ENCODE data around the gene TCERG1L.
"Not testable (repeated sequence)": the region's sequence is repeated elsewhere in the genome, so short reads cannot be mapped to it uniquely, and the experiment has no call there.

TCERG1L gene

DNA sequence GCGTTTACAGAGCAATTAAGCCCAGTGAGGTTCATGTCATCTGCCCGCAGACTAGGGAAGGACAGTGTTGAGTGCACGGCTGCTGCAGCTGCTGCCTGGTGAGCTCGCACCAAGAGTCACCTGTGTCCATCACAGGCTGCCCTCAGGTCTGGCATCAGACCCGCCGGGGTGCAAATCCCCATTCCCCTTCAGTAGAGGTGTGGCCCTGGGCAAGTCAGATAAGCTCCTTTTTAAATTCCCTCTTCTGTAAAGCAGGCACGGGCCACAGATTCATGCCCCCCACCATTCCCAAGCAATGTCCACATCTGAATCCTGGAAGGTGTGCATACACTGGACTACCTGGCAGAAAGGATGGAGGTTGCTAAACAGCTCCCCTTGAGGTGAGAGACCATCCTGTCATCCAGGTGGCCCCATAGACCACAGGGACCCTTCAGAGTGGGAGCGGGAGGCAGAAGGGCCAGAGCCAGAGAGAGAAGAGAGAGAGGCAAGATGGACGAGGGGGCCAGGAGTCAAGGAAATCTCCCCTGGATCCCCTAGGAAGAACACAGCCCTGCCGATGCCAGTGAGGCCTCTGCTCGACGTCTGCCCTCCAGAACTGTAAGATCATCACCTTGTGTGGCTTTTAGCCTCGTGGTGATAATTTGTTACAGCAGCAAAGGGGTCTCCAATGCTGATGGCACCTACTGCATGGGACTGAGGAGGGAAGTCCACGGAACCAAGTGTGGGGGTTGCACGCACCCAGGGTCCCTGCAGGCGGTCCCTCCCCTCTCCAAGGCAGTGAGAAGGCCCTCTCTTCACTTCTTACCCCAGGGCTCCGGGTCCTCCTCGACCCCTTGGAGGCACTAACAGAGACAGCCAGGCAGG lies 168.8 kb downstream of the TCERG1L start:
- DNase-seq (ENCODE audit: low read depth) = no peak

- DNase-seq (ENCODE audit: low read depth) = no peak
Observed at GRCh38 chr10:131141645-131142516, 169.6 kb downstream of the TCERG1L start.

DNA sequence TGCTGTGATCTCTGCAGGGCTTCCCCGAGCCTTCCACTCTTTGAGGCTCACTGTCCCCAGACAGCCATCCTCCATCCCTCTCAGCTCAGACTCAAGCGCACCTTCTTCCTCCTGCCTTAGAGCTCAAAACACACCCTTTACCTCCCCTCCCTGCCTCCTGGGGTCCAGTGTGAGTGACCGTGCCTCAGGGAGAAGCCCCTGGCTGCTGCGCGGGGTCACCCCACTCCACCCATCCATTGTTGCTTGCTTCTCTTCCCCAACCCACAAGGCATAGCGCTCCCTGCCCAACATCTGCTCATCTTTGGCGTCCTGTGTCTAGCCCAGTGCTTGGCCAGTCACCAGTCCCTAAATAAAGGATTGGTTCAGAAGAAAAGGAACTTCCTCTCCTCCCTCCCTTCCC lies 170.3 kb downstream of the TCERG1L start:
- no peak for DNase-seq (ENCODE audit: low read depth)

- no peak for DNase-seq (ENCODE audit: low read depth)
Observed at GRCh38 chr10:131140606-131141005, 170.9 kb downstream of the TCERG1L start.

- no peak for DNase-seq (ENCODE audit: low read depth)
Observed at GRCh38 chr10:131137223-131137622, 174.3 kb downstream of the TCERG1L start.

- not testable (repeated sequence) for DNase-seq (ENCODE audit: low read depth)
Observed at GRCh38 chr10:131136336-131136735, 175.2 kb downstream of the TCERG1L start.

DNA sequence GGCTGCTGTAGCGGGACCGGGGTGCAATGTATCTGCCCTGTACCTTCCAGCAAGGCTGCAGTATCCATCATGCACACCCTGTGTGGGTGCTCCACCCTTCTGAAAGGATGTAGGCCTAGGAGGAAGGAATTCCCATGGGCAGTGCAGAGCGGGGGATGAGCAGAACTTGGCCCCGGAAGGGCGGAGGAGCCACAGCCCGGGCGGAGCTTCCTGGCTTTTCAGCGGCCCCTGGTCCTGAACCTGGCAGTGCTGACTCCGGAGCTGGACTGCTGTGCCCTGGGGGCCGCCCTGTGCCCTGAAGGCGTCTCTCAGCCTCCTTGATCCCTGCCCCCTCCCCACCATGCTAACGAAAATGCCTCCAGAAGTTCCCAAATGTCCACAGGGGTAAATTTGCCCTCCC lies 175.8 kb downstream of the TCERG1L start:
- DNase-seq (ENCODE audit: low read depth) = no peak

- no peak for DNase-seq (ENCODE audit: low read depth)
Observed at GRCh38 chr10:131134651-131135050, 176.9 kb downstream of the TCERG1L start.

DNA sequence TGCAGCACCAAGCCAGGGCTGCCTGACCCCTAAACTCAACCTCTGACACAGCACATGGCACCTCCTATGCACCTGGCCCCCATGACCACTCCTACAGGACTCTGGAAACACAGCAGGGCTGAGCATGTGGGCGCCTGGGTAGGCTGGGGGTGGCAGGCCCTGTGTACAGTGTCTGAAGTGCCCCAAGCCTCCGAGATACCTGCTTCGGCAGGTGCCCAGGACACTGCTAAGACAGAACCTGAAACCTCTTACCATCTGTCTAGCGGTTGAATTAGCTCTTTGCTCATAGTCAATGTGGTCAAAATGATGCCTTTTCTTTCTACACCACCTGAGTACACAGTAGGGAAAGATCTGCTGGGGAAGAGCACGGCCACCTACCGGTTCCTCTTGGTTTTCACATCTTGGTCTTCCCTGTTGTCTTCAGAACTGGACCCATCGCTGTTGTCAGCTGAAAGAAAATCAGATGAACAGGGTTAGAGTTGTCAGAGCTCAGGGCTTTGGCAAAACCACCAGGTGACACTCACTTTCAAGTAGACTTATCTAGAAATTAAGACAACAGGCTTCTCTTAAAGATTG lies 177.4 kb downstream of the TCERG1L start:
- DNase-seq (ENCODE audit: low read depth) = no peak

GRCh38 chr10:131132681-131133080 lies 178.8 kb downstream of the TCERG1L start:
- DNase-seq (ENCODE audit: low read depth) = no peak

DNA sequence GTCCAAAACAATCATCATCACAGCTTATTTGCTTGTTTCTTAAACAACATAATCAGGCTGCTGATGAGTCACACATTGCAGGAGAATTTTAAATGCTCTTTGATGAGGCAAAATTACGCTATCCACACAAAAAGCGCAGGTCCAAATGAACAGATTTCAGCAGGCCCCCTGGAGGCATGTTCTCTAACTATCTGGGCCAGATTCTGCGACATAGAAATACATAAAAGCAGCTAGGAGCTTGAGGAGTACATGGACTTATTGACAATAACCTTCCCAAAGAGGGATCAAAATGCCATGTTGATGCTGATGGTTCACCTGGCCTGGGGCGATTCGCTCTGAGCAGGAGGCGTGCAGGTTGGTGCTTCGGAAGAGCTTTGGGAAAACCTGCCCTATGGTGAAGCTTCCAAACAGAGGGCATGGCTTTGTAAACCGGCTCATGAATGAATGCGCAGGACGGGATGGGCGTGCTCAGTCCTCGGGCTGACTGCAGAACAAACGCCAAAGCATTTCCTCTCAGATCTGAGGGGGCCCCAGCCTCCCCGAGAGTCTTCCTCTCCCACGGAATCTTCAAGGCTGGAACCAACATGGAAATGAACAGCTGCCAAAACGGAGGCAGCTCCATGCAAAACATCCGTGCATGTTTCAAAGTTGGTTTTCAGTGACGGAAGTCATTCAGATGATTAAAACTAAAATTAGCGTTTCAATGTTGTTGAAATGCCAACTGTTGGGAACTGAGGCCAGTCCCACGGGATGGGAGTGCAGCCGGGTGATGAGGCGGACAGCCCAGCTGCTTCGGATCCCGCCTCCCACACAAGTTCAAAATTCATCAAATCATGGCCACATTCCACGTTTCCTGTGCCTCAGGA lies 179.6 kb downstream of the TCERG1L start:
- no peak for DNase-seq (ENCODE audit: low read depth)

GRCh38 chr10:131130025-131130424 lies 181.5 kb downstream of the TCERG1L start:
- no peak for DNase-seq (ENCODE audit: low read depth)

- no peak for DNase-seq (ENCODE audit: low read depth)
Observed at GRCh38 chr10:131129544-131129943, 182.0 kb downstream of the TCERG1L start.

- no peak for DNase-seq (ENCODE audit: low read depth)
Observed at GRCh38 chr10:131128731-131129130, 182.8 kb downstream of the TCERG1L start.

DNA sequence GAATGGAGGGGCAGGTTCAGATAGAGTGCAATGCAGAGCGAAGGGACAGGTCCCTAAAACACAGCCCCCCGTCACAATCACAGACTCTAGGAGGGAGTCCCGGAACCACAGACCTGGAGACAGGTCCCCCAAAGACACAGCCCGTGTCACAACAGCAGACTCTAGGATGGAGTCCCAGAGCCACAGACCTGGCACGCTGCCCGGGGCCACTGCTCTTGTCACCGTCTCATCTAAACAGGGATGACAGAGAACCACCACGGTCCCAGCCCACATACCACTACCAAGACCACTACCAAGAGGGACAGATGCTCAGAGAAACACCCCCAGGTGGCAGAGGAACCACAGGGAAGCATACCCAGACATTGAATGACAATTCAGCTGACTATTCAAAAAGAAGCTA lies 183.9 kb downstream of the TCERG1L start:
- no peak for DNase-seq (ENCODE audit: low read depth)

GRCh38 chr10:131127138-131127589 lies 184.4 kb downstream of the TCERG1L start:
- no peak for DNase-seq (ENCODE audit: low read depth)

DNA sequence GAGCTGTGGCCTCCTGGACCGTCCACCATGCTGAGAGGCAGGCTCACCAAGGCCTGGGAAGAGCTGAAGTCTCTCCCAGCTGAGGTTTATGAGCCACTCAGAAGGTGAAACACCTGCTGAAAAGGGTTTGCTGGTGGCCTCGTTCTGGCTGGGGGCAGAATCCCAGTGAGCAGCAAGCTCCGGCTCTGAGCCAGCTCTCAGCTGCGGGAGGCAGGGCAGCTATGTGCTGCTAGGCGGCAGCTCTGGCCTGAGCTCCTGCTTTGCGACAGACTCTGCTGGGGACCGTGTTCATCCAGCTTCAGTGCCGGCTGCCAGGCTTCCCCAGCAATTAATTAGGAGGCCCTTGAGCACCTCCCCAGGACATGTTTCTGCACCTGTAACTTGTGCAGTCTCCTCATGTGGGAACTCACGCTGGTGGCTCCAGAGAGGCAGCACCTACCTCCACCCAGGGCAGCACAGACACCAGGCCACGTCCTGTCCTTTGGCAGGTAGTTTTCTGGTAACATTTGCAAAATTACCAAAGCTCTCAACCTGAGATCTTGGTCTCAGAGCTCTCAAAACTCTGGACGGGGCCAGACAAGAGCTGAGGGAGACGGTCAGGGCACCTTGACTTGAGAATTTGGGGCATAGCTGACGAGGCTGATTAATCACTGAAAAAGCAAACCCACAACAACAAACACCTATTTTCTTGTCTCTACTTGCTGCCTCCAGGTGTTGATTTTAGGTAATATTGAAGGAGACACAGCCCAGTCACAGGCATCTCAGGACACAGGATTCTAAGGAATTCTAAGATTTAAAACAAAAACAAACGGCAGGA lies 185.0 kb downstream of the TCERG1L start:
- DNase-seq (ENCODE audit: low read depth) = no peak

GRCh38 chr10:131125511-131126225 lies 185.9 kb downstream of the TCERG1L start:
- DNase-seq (ENCODE audit: low read depth) = no peak

DNA sequence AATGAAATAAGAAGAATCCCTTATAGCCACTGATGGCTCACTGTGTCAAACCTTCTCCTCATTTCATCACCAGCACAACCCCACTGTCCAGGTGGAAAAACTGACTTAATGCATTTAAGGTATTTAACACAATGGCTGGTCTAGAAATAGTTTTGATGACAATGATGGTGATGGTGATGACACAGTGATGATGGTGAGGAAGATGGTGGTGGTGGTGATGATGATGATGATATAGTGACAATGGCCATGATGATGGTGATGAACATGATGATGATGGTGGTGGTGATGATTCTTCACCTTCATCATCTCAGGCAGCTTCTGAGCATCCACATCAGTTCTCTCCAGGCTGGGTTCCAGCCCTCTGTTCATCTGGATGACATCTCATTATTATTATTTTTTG lies 186.6 kb downstream of the TCERG1L start:
- DNase-seq (ENCODE audit: low read depth) = no peak

- DNase-seq (ENCODE audit: low read depth) = no peak
Observed at GRCh38 chr10:131123496-131123895, 188.0 kb downstream of the TCERG1L start.

Data from activated T-helper 1 cell treated with Interleukin-2 at 50 U/mL for 16 hours (primary cell).